OCI-LY1 (cell line): ENCODE results near the gene SLC39A9.

Experiments used
- H2AFZ ChIP-seq: fragments of 200-600 bp; sonication (generic), shearing (Covaris generic); 2 replicates; pipeline ENCODE4 v1.6.0; 2014; ENCODE audit warnings: antibody characterized with exemption, mild to moderate bottlenecking, low read length
- H3F3A ChIP-seq: fragments of 200-600 bp; sonication (generic), shearing (Covaris generic); 2 replicates; pipeline ENCODE4 v1.6.0; 2014; ENCODE audit warnings: mild to moderate bottlenecking, antibody characterized with exemption, low read length, moderate library complexity; ENCODE audit not compliant: insufficient read depth
- H3K27ac ChIP-seq: fragments of 200-600 bp; sonication (generic); 2 replicates; pipeline ENCODE4 v1.5.1; 2014; ENCODE audit warnings: low read length, mixed run types, mild to moderate bottlenecking, low read depth; ENCODE audit not compliant: poor library complexity, severe bottlenecking
- H3K27me3 ChIP-seq: fragments of 200-600 bp; sonication (generic); 2 replicates; pipeline ENCODE4 v1.6.0; 2014; ENCODE audit warnings: antibody characterized with exemption, mild to moderate bottlenecking, low read length, moderate library complexity; ENCODE audit not compliant: insufficient read depth
- H3K36me3 ChIP-seq: fragments of 200-600 bp; sonication (generic); 2 replicates; pipeline ENCODE4 v1.6.1; 2014; ENCODE audit warnings: mild to moderate bottlenecking, antibody characterized with exemption, low read length, moderate library complexity, mixed read lengths; ENCODE audit not compliant: insufficient read depth
- H3K4me1 ChIP-seq: fragments of 200-600 bp; sonication (generic); 2 replicates; pipeline ENCODE4 v1.5.1; 2014; ENCODE audit warnings: mild to moderate bottlenecking, low read length, moderate library complexity; ENCODE audit not compliant: insufficient read depth, severe bottlenecking
- H3K4me2 ChIP-seq: fragments of 200-600 bp; sonication (generic), shearing (Covaris generic); 2 replicates; pipeline ENCODE4 v1.6.1; 2014; ENCODE audit warnings: low read length
- H3K4me3 ChIP-seq: fragments of 200-600 bp; sonication (generic); 2 replicates; pipeline ENCODE4 v1.5.1; 2014; ENCODE audit warnings: low read length, low read depth, mild to moderate bottlenecking, mixed read lengths; ENCODE audit not compliant: poor library complexity, severe bottlenecking
- H3K79me2 ChIP-seq: fragments of 200-600 bp; shearing (Covaris generic); 2 replicates; pipeline ENCODE4 v1.6.1; 2016; ENCODE audit warnings: mixed run types, low read length, mixed read lengths; ENCODE audit not compliant: insufficient read depth
- H3K9ac ChIP-seq: fragments of 200-600 bp; sonication (generic), shearing (Covaris generic); 2 replicates; pipeline ENCODE4 v1.6.1; 2014; ENCODE audit warnings: mild to moderate bottlenecking, low read length, mixed read lengths
- H3K9me2 ChIP-seq: fragments of 200-600 bp; sonication (generic), shearing (Covaris generic); 2 replicates; pipeline ENCODE4 v1.6.1; 2014; ENCODE audit warnings: low read depth, mild to moderate bottlenecking, low read length, mixed read lengths
- H3K9me3 ChIP-seq: fragments of 200-600 bp; shearing (Covaris generic); 2 replicates; pipeline ENCODE4 v1.6.1; 2014; ENCODE audit warnings: low read length, mixed read lengths
- H4K20me1 ChIP-seq: fragments of 200-600 bp; sonication (generic), shearing (Covaris generic); 2 replicates; pipeline ENCODE4 v1.6.0; 2016; ENCODE audit warnings: mild to moderate bottlenecking, low read length; ENCODE audit not compliant: insufficient read depth
- EZH2 ChIP-seq: fragments of 200-600 bp; sonication (generic), shearing (Covaris generic); IDR thresholded peaks from 2 replicates; pipeline ENCODE4 v1.8.0; 2017; ENCODE audit warnings: borderline replicate concordance, mixed run types, mild to moderate bottlenecking, antibody characterized with exemption, low read length, moderate library complexity, mixed read lengths
- TF ChIP-seq, protein P1 (sequence below): fragments of 200-600 bp; sonication (generic), shearing (Covaris generic); IDR thresholded peaks from 2 replicates; pipeline ENCODE4 v1.5.1; 2017; ENCODE audit warnings: mild to moderate bottlenecking, antibody characterized with exemption, low read length, moderate library complexity, mixed read lengths

Gene SLC39A9

GRCh38 chr14:69479696-69480095 lies 81.2 kb downstream of the SLC39A9 start:
- TF ChIP-seq, protein P1, sequence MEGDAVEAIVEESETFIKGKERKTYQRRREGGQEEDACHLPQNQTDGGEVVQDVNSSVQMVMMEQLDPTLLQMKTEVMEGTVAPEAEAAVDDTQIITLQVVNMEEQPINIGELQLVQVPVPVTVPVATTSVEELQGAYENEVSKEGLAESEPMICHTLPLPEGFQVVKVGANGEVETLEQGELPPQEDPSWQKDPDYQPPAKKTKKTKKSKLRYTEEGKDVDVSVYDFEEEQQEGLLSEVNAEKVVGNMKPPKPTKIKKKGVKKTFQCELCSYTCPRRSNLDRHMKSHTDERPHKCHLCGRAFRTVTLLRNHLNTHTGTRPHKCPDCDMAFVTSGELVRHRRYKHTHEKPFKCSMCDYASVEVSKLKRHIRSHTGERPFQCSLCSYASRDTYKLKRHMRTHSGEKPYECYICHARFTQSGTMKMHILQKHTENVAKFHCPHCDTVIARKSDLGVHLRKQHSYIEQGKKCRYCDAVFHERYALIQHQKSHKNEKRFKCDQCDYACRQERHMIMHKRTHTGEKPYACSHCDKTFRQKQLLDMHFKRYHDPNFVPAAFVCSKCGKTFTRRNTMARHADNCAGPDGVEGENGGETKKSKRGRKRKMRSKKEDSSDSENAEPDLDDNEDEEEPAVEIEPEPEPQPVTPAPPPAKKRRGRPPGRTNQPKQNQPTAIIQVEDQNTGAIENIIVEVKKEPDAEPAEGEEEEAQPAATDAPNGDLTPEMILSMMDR = no peak
- no peak for TF ChIP-seq EZH2
- Histone ChIP-seq H3K4me1 (no peaks in the 10 kb centered on the region), H2AFZ (no peak overlapping the region), H4K20me1 (no peaks in the 10 kb centered on the region), H3K9ac (no peak overlapping the region), H3K9me2 (no peaks in the 10 kb centered on the region), H3K4me3 (no peak overlapping the region), H3K9me3 (no peaks in the 10 kb centered on the region), H3F3A (no peaks in the 10 kb centered on the region), H3K27ac (no peak overlapping the region), H3K79me2 (no peaks in the 10 kb centered on the region), H3K36me3 (no peaks in the 10 kb centered on the region), H3K27me3 (no peaks in the 10 kb centered on the region), H3K4me2 (no peak overlapping the region)

- Histone ChIP-seq H3K36me3 (no peaks in the 10 kb centered on the region), H3K4me2 (no peak overlapping the region), H3K27me3 (no peaks in the 10 kb centered on the region), H3K79me2 (no peaks in the 10 kb centered on the region), H3F3A (no peaks in the 10 kb centered on the region), H3K4me3 (no peak overlapping the region), H3K27ac (no peak overlapping the region), H4K20me1 (no peaks in the 10 kb centered on the region), H3K9me3 (no peaks in the 10 kb centered on the region), H3K9me2 (no peaks in the 10 kb centered on the region), H3K9ac (no peak overlapping the region), H3K4me1 (no peaks in the 10 kb centered on the region), H2AFZ (no peak overlapping the region)
- TF ChIP-seq EZH2 = no peak
- TF ChIP-seq, protein P1 = no peak
Observed at GRCh38 chr14:69480136-69480535, 81.6 kb downstream of the SLC39A9 start.

DNA sequence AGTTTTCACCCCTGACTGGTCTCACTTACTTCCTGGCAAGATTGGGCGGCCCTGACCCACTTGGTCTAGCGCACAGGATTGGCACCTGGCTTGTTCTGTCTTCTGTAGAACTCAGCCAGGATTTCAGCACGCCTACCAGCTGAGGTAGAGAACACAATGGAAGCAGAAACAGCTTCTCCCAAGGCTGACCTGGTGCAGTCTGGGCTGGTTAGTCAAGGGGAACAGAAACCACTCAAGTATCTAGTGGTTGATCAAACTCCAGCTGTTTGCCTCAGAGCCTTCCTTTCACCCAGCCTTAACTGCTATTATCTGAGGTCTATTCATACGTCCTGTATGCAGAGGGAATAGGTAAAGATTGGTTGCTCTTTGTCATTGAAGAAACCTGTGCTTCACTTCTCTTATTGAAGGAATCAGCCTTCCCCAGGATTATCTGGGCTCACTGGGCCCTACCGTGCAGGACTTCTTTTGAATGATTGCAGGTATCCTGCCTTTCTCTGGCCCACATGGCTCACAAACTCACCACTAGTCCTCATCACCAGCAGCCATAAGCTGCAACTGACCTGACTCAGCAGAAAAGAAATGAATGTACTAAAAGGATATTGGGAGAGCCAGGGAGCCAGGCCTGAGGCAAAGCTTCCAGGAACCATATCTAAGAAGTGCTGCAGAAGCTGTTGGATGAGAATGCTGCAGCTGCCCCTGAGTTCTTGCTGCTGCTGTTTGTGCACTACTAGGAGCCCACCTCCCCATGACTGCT lies 83.5 kb downstream of the SLC39A9 start:
- Histone ChIP-seq H4K20me1 (no peaks in the 10 kb centered on the region), H3K4me2 (no peak overlapping the region), H3K9ac (no peak overlapping the region), H3K4me3 (no peak overlapping the region), H3K27ac (no peak overlapping the region), H3K9me2 (no peaks in the 10 kb centered on the region), H3K36me3 (no peaks in the 10 kb centered on the region), H3K27me3 (no peaks in the 10 kb centered on the region), H3K9me3 (no peaks in the 10 kb centered on the region), H3K79me2 (no peaks in the 10 kb centered on the region), H3F3A (no peaks in the 10 kb centered on the region), H2AFZ (no peak overlapping the region), H3K4me1 (no peaks in the 10 kb centered on the region)
- TF ChIP-seq EZH2 = no peak
- TF ChIP-seq, protein P1 = no peak
